ENCODE data around the gene CYP27B1.

DNA sequence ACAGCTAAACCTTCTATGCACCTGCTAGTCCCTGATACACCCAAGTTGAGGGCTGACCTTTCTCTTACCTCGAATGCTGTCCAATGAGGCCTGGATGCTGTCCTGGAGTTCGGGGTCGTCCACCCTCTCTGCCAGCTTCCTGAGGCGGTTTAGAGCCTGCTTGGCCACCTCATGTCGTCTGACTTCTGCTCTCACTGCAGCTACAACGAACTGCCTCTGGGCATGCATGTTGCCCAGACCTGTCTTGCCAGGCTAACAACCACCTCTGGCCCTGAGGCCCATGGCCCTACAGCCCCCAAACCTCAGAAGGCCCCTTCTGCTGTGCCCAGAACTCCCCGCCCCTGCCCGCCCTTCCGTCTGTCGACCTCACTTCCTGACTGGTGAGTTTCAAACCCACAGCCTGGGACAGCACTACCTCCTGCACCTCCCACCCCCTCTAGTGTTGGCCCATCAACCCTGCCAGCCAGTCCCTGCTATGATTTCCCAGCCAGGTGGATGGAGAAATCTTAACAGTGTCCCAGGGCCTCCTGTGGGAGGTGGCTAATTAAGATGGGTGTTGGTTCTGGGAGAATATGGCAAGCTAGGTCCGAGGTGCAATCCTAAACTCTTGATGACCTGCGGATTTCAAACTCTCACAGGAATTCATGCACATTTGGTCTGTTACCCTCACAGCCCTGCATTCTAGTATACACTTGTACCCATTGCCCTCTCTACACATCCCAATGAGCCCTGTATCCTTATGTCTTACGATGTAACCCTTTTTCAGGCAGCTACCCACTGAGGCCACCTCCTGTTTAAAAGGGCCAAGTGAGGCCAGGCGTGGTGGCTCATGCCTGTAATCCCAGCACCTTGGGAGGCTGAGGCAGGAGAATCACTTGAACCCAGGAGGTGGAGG is 24.8 kb downstream of the CYP27B1 start:
- TF ChIP-seq, protein P1, sequence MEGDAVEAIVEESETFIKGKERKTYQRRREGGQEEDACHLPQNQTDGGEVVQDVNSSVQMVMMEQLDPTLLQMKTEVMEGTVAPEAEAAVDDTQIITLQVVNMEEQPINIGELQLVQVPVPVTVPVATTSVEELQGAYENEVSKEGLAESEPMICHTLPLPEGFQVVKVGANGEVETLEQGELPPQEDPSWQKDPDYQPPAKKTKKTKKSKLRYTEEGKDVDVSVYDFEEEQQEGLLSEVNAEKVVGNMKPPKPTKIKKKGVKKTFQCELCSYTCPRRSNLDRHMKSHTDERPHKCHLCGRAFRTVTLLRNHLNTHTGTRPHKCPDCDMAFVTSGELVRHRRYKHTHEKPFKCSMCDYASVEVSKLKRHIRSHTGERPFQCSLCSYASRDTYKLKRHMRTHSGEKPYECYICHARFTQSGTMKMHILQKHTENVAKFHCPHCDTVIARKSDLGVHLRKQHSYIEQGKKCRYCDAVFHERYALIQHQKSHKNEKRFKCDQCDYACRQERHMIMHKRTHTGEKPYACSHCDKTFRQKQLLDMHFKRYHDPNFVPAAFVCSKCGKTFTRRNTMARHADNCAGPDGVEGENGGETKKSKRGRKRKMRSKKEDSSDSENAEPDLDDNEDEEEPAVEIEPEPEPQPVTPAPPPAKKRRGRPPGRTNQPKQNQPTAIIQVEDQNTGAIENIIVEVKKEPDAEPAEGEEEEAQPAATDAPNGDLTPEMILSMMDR (conservative IDR thresholded peaks at IDR 0.05; ENCODE audit: low read depth, low read length): no peak
- no peak for TF ChIP-seq EZH2 (IDR thresholded peaks at IDR 0.05; ENCODE audit: borderline replicate concordance, low read depth, low read length, poor library complexity, severe bottlenecking)
